A549 (cell line): ENCODE results near the gene GALNT18. TPM values are rescaled to one million over a fixed set of nuclear protein-coding genes. Genes with fewer than 3 reads are reported as not detected.

ENCODE experiments used
- ATAC-seq, 2 experiments: fragments of 200-7000 bp in 1 of 2; fragments of >200 bp in 1 of 2; cut with Nextera tagmentation in 1 of 2; cut with Tn5 transposase in 1 of 2; 3 replicates each; pipeline versions ENCODE4 v1.8.0 to v1.9.1; 2018 to 2020; ENCODE audit warnings: mild to moderate bottlenecking in 1 of 2, moderate library complexity in 1 of 2
- CTCF ChIA-PET: fragments of 300-600 bp; sonication (Branson Sonifier 250); formaldehyde crosslinking; extraction: SDS; loops from one replicate; lab custom pipeline; 2021; ENCODE audit warnings: antibody characterized with exemption, inconsistent platforms; lab: Yijun Ruan, JAX
- POLR2A ChIA-PET: fragments of 350-600 bp; formaldehyde crosslinking; extraction: SDS; loops from one replicate; lab custom pipeline; 2021; ENCODE audit warnings: antibody characterized with exemption, inconsistent platforms; lab: Yijun Ruan, JAX
- DNase-seq, 2 experiments: peaks; one replicate each; pipeline versions ENCODE4 v3.0.0 to v3.0.0-alpha.2; 2011 to 2016; ENCODE audit warnings: low read depth in 1 of 2, low spot score in 1 of 2
- FAIRE-seq: peaks from 2 replicates; lab custom pipeline; 2011; peaks lifted over from hg19 to GRCh38; lab: Jason Lieb, UNC
- H3K27ac ChIP-seq, 2 experiments: fragments of >200 bp; sonication (Bioruptor Twin); formaldehyde crosslinking; 3 replicates each; pipeline ENCODE4 v1.5.1; 2016 to 2017
- H3K4me1 ChIP-seq: fragments of >200 bp; sonication (Bioruptor Twin); formaldehyde crosslinking; 3 replicates; pipeline ENCODE4 v1.6.1; 2016
- H3K4me2 ChIP-seq: fragments of >200 bp; sonication (Bioruptor Twin); formaldehyde crosslinking; 3 replicates; pipeline ENCODE4 v1.6.1; 2016
- H3K4me3 ChIP-seq: fragments of >200 bp; sonication (Bioruptor Twin); formaldehyde crosslinking; 3 replicates; pipeline ENCODE4 v1.5.1; 2016
- H3K9me3 ChIP-seq: fragments of >200 bp; sonication (Bioruptor Twin); formaldehyde crosslinking; 3 replicates; pipeline ENCODE4 v1.6.1; 2016
- CEBPB ChIP-seq, 2 experiments: fragments of >200 bp in 1 of 2; sonication (Bioruptor Twin) in 1 of 2; formaldehyde crosslinking in 1 of 2; IDR thresholded peaks; 2 replicates each; pipeline ENCODE4 v1.6.1; 2012 to 2016
- CHD2 ChIP-seq: fragments of 150-350 bp; IDR thresholded peaks from 2 replicates; pipeline ENCODE4 v1.6.1; 2014; ENCODE audit warnings: low read length; ENCODE audit not compliant: partially characterized antibody
- CHD4 ChIP-seq: fragments of 200-600 bp; sonication (generic); IDR thresholded peaks from 2 replicates; pipeline ENCODE4 v1.6.1; 2016; ENCODE audit warnings: antibody characterized with exemption, mild to moderate bottlenecking, borderline replicate concordance
- CTCF ChIP-seq: fragments of >200 bp; sonication (Bioruptor Twin); formaldehyde crosslinking; IDR thresholded peaks from 3 replicates; pipeline ENCODE4 v1.5.1; 2016
- EP300 ChIP-seq, 2 experiments: fragments of >200 bp; sonication (Bioruptor Twin); formaldehyde crosslinking; IDR thresholded peaks; 2 replicates in 1 of 2; 3 replicates in 1 of 2; pipeline ENCODE4 v1.6.1; 2016 to 2017
- ESRRA ChIP-seq: fragments of 150-350 bp; IDR thresholded peaks from 2 replicates; pipeline ENCODE4 v1.6.1; 2014; ENCODE audit warnings: mild to moderate bottlenecking, low read length, borderline replicate concordance
- FOSB ChIP-seq: fragments of 250-450 bp; sonication (Bioruptor Pico); IDR thresholded peaks from 2 replicates; pipeline ENCODE4 v1.5.0; 2020; ENCODE audit warnings: mild to moderate bottlenecking, moderate library complexity
- FOXS1 ChIP-seq: fragments of 250-450 bp; sonication (Bioruptor Pico); IDR thresholded peaks from 2 replicates; pipeline ENCODE4 v1.5.0; 2020; ENCODE audit warnings: mild to moderate bottlenecking, moderate library complexity
- HMGXB4 ChIP-seq: fragments of 250-450 bp; sonication (Bioruptor Pico); IDR thresholded peaks from 2 replicates; pipeline ENCODE4 v1.5.0; 2021; ENCODE audit warnings: mild to moderate bottlenecking, moderate library complexity, borderline replicate concordance
- HOXB5 ChIP-seq: fragments of 250-450 bp; sonication (Bioruptor Pico); IDR thresholded peaks from 2 replicates; pipeline ENCODE4 v1.5.0; 2020; ENCODE audit warnings: mild to moderate bottlenecking, moderate library complexity
- JUN ChIP-seq, 2 experiments: fragments of >200 bp; sonication (Bioruptor Twin); formaldehyde crosslinking; IDR thresholded peaks; 2 replicates in 1 of 2; 3 replicates in 1 of 2; pipeline ENCODE4 v1.6.1; 2016 to 2017
- KDM1A ChIP-seq: fragments of 200-600 bp; sonication (generic); IDR thresholded peaks from 2 replicates; pipeline ENCODE4 v1.6.1; 2016; ENCODE audit warnings: low read depth, mild to moderate bottlenecking
- MYC ChIP-seq: IDR thresholded peaks from 2 replicates; pipeline ENCODE4 v1.6.1; 2012; ENCODE audit warnings: mild to moderate bottlenecking, inconsistent platforms, low read length, improper control_type of control experiment, borderline replicate concordance
- NPAS2 ChIP-seq: fragments of 250-450 bp; sonication (Bioruptor Pico); IDR thresholded peaks from 2 replicates; pipeline ENCODE4 v1.8.0; 2022; ENCODE audit warnings: mild to moderate bottlenecking, moderate library complexity, borderline replicate concordance
- NR3C1 ChIP-seq: fragments of >200 bp; sonication (Bioruptor Twin); formaldehyde crosslinking; IDR thresholded peaks from 3 replicates; pipeline ENCODE4 v1.6.1; 2017
- PHF8 ChIP-seq: fragments of 200-600 bp; sonication (generic); IDR thresholded peaks from 2 replicates; pipeline ENCODE4 v1.6.1; 2016; ENCODE audit warnings: low read depth, mild to moderate bottlenecking, antibody characterized with exemption, moderate library complexity, borderline replicate concordance
- POLR2A ChIP-seq: IDR thresholded peaks from 2 replicates; pipeline ENCODE4 v1.6.1; 2012; ENCODE audit warnings: mild to moderate bottlenecking, low read length
- RAD21 ChIP-seq, 2 experiments: fragments of >200 bp in 1 of 2; sonication (Bioruptor Twin) in 1 of 2; formaldehyde crosslinking in 1 of 2; IDR thresholded peaks in 1 of 2; conservative IDR thresholded peaks in 1 of 2; 2 replicates in 1 of 2; 3 replicates in 1 of 2; pipeline ENCODE4 v1.6.1; 2012 to 2018; ENCODE audit warnings: inconsistent platforms in 1 of 2
- RARB ChIP-seq: fragments of 250-450 bp; sonication (Bioruptor Pico); IDR thresholded peaks from 2 replicates; pipeline ENCODE4 v1.8.0; 2021; ENCODE audit warnings: mild to moderate bottlenecking, moderate library complexity
- SMC3 ChIP-seq: fragments of >200 bp; sonication (Bioruptor Twin); formaldehyde crosslinking; IDR thresholded peaks from 3 replicates; pipeline ENCODE4 v1.6.1; 2018; ENCODE audit warnings: inconsistent platforms
- WGBS: methylation state at CpG from one replicate; pipeline ENCODE4 v1.1.6; 2017; ENCODE audit errors: missing lambda C conversion rate; 5-methylcytosine and 5-hydroxymethylcytosine counted together
- polyA plus RNA-seq, 4 experiments: library from polyadenylated mRNA; depleted of rRNA in 3 of 4; stranded (reverse); fragments of >200 nt; fragmentation: RNase III in 1 of 4; extraction: RNeasy Plus Mini Kit Qiagen cat#74134 plus additional on column Dnase treatment in 1 of 4; gene quantifications; 2 replicates in 3 of 4; 3 replicates in 1 of 4; pipeline ENCODE4 v1.2.3, GENCODE V29; 2011 to 2017
- TF ChIP-seq, protein P1 (sequence below): fragments of 250-450 bp; sonication (Bioruptor Pico); IDR thresholded peaks from 2 replicates; pipeline ENCODE4 v1.5.0; 2020; ENCODE audit warnings: low read depth, mild to moderate bottlenecking, moderate library complexity
- TF ChIP-seq, protein P2 (sequence below): fragments of 450-650 bp; IDR thresholded peaks from 2 replicates; pipeline ENCODE4 v1.6.1; 2014; ENCODE audit warnings: antibody characterized with exemption

Gene GALNT18
- polyA plus RNA-seq, 2 of the 4 experiments (the other 2 are of a cell fraction) = 6.7 to 16.1 TPM

- no peak for TF ChIP-seq CEBPB (IDR thresholded peaks at IDR 0.05)
- no peak for TF ChIP-seq POLR2A
- TF ChIP-seq EP300 (IDR thresholded peaks at IDR 0.05) = no peak
- TF ChIP-seq, all 56 proteins: peak for 0
Measured at GRCh38 chr11:11577251-11577855, 44.5 kb downstream of the GALNT18 start (continued).

DNA sequence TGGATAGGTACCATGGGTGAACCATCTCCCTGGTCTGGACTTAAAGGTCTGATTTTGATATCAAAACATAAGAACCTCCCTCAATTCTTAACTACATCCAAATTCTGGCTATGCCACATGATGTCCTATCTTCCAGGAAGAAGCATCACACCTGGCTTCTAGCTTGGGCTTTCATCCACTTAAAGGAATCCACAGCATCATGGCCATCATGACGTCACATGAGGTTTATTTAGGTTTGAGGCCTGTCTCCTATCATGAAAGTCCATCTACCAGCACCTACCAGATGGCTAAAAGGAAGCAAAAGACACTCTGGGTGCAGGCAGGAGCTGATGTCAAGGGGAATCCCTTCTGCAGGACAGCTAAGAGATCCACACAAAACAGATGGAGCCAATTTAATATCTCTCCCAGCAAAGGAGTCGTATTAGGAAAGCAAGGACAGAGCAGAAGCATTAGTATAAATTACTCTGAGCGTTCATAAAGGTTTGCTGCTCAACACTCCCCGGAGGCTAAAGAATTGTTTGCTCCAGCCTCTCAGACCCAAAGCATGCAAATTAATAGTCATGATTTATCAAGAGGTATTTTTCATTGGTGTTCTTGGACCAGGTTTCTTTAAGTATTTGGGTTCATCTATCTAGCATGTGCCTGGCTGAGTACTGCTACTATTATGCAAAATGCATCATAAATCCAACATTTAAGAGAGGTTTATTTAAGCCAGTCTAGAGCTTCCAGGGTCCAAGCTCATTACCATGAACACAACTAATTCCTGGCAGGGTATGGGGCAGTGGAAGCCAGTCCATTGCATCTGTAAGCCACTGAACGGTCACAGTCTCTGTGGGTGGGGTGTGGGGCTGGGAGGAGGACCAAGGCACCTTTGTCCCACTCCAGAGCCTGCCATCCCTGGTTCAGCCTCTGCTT, 47.2 kb downstream of the GALNT18 start:
- CTCF ChIA-PET = interaction anchor here (2.5 kb wide), 1 partner anchor 14 kb away, joined by 7 read pairs; no protein-coding TSS in a partner anchor
- no peak overlapping the region for H3K4me2 ChIP-seq
- ATAC-seq (no peak), DNase-seq (no peak), FAIRE-seq (no peak)
- TF ChIP-seq MYC (no peak), NPAS2 (no peak), KDM1A (no peak), CHD4 (no peak), CTCF (no peak), RAD21 (conservative IDR thresholded peaks at IDR 0.05 in 1 of 2, IDR thresholded peaks at IDR 0.05 in 1 of 2) (no peak), ESRRA (no peak), HMGXB4 (CRISPR knock-in tag) (no peak), CHD2 (no peak), RARB (CRISPR knock-in tag) (no peak), SMC3 (no peak), JUN (IDR thresholded peaks at IDR 0.05) (no peak)
- TF ChIP-seq, protein P1, sequence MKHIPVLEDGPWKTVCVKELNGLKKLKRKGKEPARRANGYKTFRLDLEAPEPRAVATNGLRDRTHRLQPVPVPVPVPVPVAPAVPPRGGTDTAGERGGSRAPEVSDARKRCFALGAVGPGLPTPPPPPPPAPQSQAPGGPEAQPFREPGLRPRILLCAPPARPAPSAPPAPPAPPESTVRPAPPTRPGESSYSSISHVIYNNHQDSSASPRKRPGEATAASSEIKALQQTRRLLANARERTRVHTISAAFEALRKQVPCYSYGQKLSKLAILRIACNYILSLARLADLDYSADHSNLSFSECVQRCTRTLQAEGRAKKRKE (CRISPR knock-in tag) = no peak
- TF ChIP-seq, protein P2, sequence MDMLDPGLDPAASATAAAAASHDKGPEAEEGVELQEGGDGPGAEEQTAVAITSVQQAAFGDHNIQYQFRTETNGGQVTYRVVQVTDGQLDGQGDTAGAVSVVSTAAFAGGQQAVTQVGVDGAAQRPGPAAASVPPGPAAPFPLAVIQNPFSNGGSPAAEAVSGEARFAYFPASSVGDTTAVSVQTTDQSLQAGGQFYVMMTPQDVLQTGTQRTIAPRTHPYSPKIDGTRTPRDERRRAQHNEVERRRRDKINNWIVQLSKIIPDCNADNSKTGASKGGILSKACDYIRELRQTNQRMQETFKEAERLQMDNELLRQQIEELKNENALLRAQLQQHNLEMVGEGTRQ = no peak
- no peaks in the 10 kb centered on the region for H3K9me3 ChIP-seq
- H3K4me1 ChIP-seq = 0 out of 3 replicates have a peak, but pooled peaks cover 5% of the 10 kb centered on the region
- 91% methylated on average over 5 of the region's 5 CpGs for WGBS
- H3K27ac ChIP-seq = no peak overlapping the region
- POLR2A ChIA-PET = no interaction called here
- H3K4me3 ChIP-seq = no peak overlapping the region

DNA sequence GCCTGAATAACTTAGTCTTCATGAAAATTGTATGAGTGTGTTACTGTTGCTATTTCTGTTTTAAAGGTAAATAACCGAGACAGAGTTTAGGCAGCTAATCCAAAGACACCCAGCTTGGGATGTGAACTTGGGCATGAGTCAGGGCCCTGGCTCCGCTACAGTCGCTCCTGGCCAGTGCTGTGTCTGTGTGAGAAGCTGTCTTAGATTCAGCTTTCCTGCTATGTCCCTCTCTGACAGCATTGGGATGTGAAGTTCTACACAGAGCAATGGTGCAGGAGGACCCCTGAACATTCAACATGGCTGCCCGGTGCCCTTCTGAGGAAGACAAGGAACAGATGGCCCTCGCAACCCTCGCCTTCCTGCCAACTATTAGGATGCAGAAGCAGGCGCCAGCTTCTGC, 49.4 kb downstream of the GALNT18 start:
- no peak overlapping the region for H3K4me2 ChIP-seq
- DNase-seq = no peak
- no peak for ATAC-seq
- ChIA-PET CTCF (interaction anchor here (1.4 kb wide), 1 partner anchor 545 kb away, joined by 5 read pairs; no protein-coding TSS in a partner anchor), POLR2A (no interaction called here)
- 91% methylated on average over 7 of the region's 7 CpGs for WGBS
- no peak overlapping the region for H3K4me3 ChIP-seq
- H3K27ac ChIP-seq = no peak overlapping the region
- H3K9me3 ChIP-seq = no peaks in the 10 kb centered on the region
- H3K4me1 ChIP-seq = peaks cover 10% of the 10 kb centered on the region; the same call in 1 of the 3 replicates
- FAIRE-seq = no peak
- TF ChIP-seq HOXB5 (CRISPR knock-in tag) = no peak
- TF ChIP-seq NPAS2 = no peak
- TF ChIP-seq PHF8 = no peak
- no peak for TF ChIP-seq NR3C1
- no peak for TF ChIP-seq FOXS1 (CRISPR knock-in tag)
- TF ChIP-seq FOSB (CRISPR knock-in tag) = no peak
- TF ChIP-seq CHD2 = no peak
- TF ChIP-seq, all 56 proteins: peak for 0
